Uterus (tissue), 2 donors: ENCODE measurements around the gene ANXA4.

Experiments used
- POLR2A ChIP-seq, 2 donors: fragments of 450-650 bp; IDR thresholded peaks; one replicate each; pipeline ENCODE4 v1.6.1; 2016; ENCODE audit warnings: antibody characterized with exemption in 2 of 2, mild to moderate bottlenecking in 1 of 2, moderate library complexity in 1 of 2
- TF ChIP-seq, protein P1 (sequence below), 4 experiments: fragments of 200-600 bp in 2 of 4; fragments of 450-650 bp in 2 of 4; sonication (generic) in 2 of 4; IDR thresholded peaks; one replicate each; pipeline ENCODE4 v1.5.1; 2016 to 2019; ENCODE audit warnings: antibody characterized with exemption in 4 of 4, mild to moderate bottlenecking in 2 of 4, moderate library complexity in 1 of 4

DNA sequence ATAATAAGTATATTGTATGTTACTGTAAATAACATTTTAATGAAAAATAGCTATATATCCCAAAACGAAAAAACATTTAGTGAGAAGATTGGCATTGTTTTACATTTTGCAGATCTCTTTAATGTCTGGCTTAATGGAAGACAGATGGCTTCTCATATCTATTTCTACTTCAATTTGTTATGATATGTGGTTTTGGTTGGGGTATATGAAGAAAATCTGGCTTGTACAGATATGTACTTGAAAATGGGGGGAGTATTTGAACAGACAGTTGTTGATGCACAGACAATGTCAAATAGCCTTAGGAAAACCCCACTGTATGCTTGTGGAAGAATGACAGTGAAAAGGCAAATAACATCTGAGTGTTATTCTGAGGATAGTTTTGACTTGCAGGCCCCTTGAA, 64.0 kb downstream of the ANXA4 start:
- no peak for TF ChIP-seq POLR2A (IDR thresholded peaks at IDR 0.05)
- TF ChIP-seq, protein P1, sequence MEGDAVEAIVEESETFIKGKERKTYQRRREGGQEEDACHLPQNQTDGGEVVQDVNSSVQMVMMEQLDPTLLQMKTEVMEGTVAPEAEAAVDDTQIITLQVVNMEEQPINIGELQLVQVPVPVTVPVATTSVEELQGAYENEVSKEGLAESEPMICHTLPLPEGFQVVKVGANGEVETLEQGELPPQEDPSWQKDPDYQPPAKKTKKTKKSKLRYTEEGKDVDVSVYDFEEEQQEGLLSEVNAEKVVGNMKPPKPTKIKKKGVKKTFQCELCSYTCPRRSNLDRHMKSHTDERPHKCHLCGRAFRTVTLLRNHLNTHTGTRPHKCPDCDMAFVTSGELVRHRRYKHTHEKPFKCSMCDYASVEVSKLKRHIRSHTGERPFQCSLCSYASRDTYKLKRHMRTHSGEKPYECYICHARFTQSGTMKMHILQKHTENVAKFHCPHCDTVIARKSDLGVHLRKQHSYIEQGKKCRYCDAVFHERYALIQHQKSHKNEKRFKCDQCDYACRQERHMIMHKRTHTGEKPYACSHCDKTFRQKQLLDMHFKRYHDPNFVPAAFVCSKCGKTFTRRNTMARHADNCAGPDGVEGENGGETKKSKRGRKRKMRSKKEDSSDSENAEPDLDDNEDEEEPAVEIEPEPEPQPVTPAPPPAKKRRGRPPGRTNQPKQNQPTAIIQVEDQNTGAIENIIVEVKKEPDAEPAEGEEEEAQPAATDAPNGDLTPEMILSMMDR (IDR thresholded peaks at IDR 0.05), result no peak
